Karpas-422 (cell line): ENCODE data around the gene GPR15LG. TPM values are rescaled to one million over a fixed set of nuclear protein-coding genes. Genes with fewer than 3 reads are reported as not detected.

ENCODE experiments used
- DNase-seq: peaks from one replicate; pipeline ENCODE4 v3.0.0-alpha.2; 2015
- H2AFZ ChIP-seq: fragments of 200-600 bp; sonication (generic); 2 replicates; pipeline ENCODE4 v1.6.1; 2014; ENCODE audit warnings: antibody characterized with exemption, low read length, mixed read lengths
- H3K27ac ChIP-seq: fragments of 200-600 bp; sonication (generic); 2 replicates; pipeline ENCODE4 v1.5.1; 2014; ENCODE audit warnings: mild to moderate bottlenecking, low read length, moderate library complexity
- H3K27me3 ChIP-seq: fragments of 200-600 bp; sonication (generic); 2 replicates; pipeline ENCODE4 v1.6.1; 2014; ENCODE audit warnings: low read length, mixed read lengths
- H3K36me3 ChIP-seq: fragments of 200-600 bp; sonication (generic); 2 replicates; pipeline ENCODE4 v1.6.1; 2014; ENCODE audit warnings: low read length, mixed read lengths; ENCODE audit not compliant: insufficient read depth
- H3K4me1 ChIP-seq: fragments of 200-600 bp; sonication (generic); 2 replicates; pipeline ENCODE4 v1.6.1; 2014; ENCODE audit warnings: mild to moderate bottlenecking, low read length, mixed read lengths
- H3K4me2 ChIP-seq: fragments of 200-600 bp; sonication (generic); 2 replicates; pipeline ENCODE4 v1.6.1; 2014; ENCODE audit warnings: low read length, low read depth, mild to moderate bottlenecking; ENCODE audit not compliant: poor library complexity, severe bottlenecking
- H3K4me3 ChIP-seq: fragments of 200-600 bp; sonication (generic); 2 replicates; pipeline ENCODE4 v1.5.1; 2014; ENCODE audit warnings: mild to moderate bottlenecking, antibody characterized with exemption, low read length, mixed read lengths
- H3K79me2 ChIP-seq: fragments of 200-600 bp; sonication (generic); 2 replicates; pipeline ENCODE4 v1.6.1; 2014; ENCODE audit warnings: mild to moderate bottlenecking, low read length, mixed read lengths
- H3K9ac ChIP-seq: fragments of 200-600 bp; sonication (generic); 2 replicates; pipeline ENCODE4 v1.6.0; 2014; ENCODE audit warnings: low read length
- H3K9me2 ChIP-seq: fragments of 200-600 bp; sonication (generic), shearing (Covaris generic); replicated peaks from 2 replicates; pipeline ENCODE4 v1.6.0; 2014; ENCODE audit warnings: mild to moderate bottlenecking, low read length, moderate library complexity; ENCODE audit not compliant: insufficient read depth
- H3K9me3 ChIP-seq: fragments of 300-700, 200-600 bp; sonication (generic); 2 replicates; pipeline ENCODE4 v1.6.1; 2014; ENCODE audit warnings: low read length, mixed read lengths
- H4K20me1 ChIP-seq: fragments of 200-600 bp; sonication (generic); 2 replicates; pipeline ENCODE4 v1.6.1; 2014; ENCODE audit warnings: mild to moderate bottlenecking, antibody characterized with exemption, low read length, low read depth; ENCODE audit not compliant: insufficient read depth
- total RNA-seq: library from RNA; depleted of rRNA; stranded (reverse); fragments of >200 nt; shearing (Covaris generic); gene quantifications from 2 replicates; pipeline ENCODE4 v1.2.3, GENCODE V29; 2014; ENCODE audit warnings: low replicate concordance; rRNA removed

Gene GPR15LG
- total RNA-seq, 1 experiment from 2014 or later, result not detected

GRCh38 chr10:84233940-84234339 is 60.3 kb downstream of the GPR15LG start:
- Histone ChIP-seq H4K20me1 (no peaks in the 10 kb centered on the region), H3K4me1 (no peaks in the 10 kb centered on the region), H3K4me3 (no peak overlapping the region), H3K4me2 (no peak overlapping the region), H3K27ac (no peak overlapping the region), H3K9ac (no peak overlapping the region), H3K9me3 (no peaks in the 10 kb centered on the region), H3K79me2 (no peaks in the 10 kb centered on the region), H3K27me3 (no peaks in the 10 kb centered on the region), H3K36me3 (no peaks in the 10 kb centered on the region), H3K9me2 (no peaks in the 10 kb centered on the region), H2AFZ (no peak overlapping the region)
- DNase-seq, result no peak

- no peaks in the 10 kb centered on the region for H3K79me2 ChIP-seq
- no peaks in the 10 kb centered on the region for H3K27me3 ChIP-seq
- no peak overlapping the region for H3K4me3 ChIP-seq
- H3K36me3 ChIP-seq, result no peaks in the 10 kb centered on the region
- no peak overlapping the region for H3K4me2 ChIP-seq
- H3K9ac ChIP-seq, result no peak overlapping the region
- H3K27ac ChIP-seq, result no peak overlapping the region
- H2AFZ ChIP-seq, result no peak overlapping the region
- H3K9me3 ChIP-seq, result no peaks in the 10 kb centered on the region
- no peak for DNase-seq
- H3K4me1 ChIP-seq, result no peaks in the 10 kb centered on the region
- H4K20me1 ChIP-seq, result no peaks in the 10 kb centered on the region
- no peaks in the 10 kb centered on the region for H3K9me2 ChIP-seq
Measured at GRCh38 chr10:84234479-84234878, 60.9 kb downstream of the GPR15LG start.

Other genes starting within 250 kb of the GPR15LG start
- gene GHITM, start 34.3 kb upstream of the GPR15LG start, total RNA-seq, result 78.4 and 82.3 TPM in 2 replicates
- gene CDHR1, start 20.7 kb downstream of the GPR15LG start, total RNA-seq, result not detected in 2 replicates
- not detected in 2 replicates for gene LRIT2, start 51.7 kb downstream of the GPR15LG start, total RNA-seq
- gene LRIT1, start 67.7 kb downstream of the GPR15LG start, total RNA-seq, result not detected in 2 replicates
- gene RGR, start 71.3 kb downstream of the GPR15LG start, total RNA-seq, result not detected in 2 replicates
- gene CCSER2, start 154.8 kb downstream of the GPR15LG start, total RNA-seq, result 3.5 and 12.4 TPM in 2 replicates